Measurements from ENCODE around the gene PAPSS2. TPM values are rescaled to one million over a fixed set of nuclear protein-coding genes. Genes with fewer than 3 reads are reported as not detected.

Gene PAPSS2
- total RNA-seq, 1 experiment from 2014 or later, result 1.5 TPM

DNA sequence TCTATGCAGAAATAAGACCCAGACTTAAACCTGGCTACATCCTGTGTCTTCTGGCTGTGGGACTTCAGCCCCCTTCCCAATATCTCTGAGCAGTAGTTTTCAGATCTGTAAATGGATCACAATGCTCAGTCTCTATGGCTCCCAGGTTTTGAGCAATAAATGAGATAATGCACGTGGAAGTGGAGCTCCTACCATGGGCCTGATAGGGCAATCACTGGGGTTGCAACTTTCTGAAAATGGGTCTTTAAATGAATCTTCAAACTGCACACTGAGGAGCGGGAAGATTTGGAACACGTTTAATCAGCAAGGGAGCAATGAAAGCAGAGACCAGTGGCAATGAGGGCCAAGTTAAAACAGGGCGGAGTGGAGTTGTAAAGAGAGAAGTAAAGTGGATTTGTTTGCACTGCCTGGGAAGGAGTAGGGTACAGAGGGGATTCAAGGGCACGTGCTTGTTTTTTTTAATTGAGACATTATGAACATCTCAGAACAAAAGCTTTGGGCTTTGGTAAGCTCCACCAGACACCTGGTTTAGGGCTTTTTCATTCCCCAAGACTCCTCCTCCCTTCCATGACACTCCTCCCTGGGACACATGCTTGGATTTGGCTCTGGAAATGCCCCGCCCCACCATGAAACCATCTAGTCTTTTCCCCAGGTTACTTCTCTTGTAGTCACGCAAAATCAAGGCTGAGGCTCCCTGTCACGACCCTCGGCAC, 42.7 kb downstream of the PAPSS2 start:
- H3K27me3 ChIP-seq, result no peaks in the 10 kb centered on the region
- H3K4me1 ChIP-seq, result no peaks in the 10 kb centered on the region
- H3K36me3 ChIP-seq, result no peaks in the 10 kb centered on the region
- no peak for DNase-seq
- H3K9me3 ChIP-seq (replicated peaks), result no peaks in the 10 kb centered on the region
- H3K4me3 ChIP-seq, result no peak overlapping the region
- no peak overlapping the region for H3K27ac ChIP-seq

DNA sequence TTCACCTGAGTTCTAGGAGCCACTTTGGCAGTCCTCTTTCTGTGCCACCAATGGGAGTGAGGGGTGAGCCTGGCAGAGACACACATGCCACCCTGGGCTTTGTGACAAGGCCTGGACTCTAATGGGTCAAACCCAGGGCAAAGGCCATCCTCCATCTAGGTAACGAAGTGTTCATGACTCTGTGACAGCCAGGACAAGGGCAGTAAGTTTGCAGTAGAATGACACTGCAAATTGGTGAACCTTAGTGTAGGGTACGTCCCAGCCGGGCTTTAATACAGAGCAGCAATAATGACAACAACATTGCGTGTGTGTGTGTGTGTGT, 43.3 kb downstream of the PAPSS2 start:
- no peak for DNase-seq
- Histone ChIP-seq H3K4me3 (no peak overlapping the region), H3K27ac (no peak overlapping the region), H3K27me3 (no peaks in the 10 kb centered on the region), H3K4me1 (no peaks in the 10 kb centered on the region), H3K36me3 (no peaks in the 10 kb centered on the region), H3K9me3 (replicated peaks) (no peaks in the 10 kb centered on the region)

DNA sequence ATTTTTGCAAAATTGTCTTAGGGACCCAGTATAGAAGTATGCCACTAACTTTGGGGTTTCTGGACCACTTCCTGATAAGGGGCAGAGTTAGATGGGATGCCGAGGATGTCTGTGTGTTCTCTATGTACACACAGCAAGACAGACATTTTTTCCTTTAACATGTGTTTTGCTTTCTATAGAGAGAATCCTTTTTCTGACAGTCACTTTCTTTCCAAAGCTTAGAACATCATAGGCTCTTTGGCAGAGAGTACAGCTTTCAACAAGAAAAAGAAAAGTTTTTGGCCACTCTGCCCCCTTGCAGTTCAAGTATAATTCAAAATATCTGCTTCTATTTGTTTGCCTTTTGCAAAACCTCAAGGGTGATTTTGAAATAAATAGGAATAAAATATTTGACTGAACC, 44.1 kb downstream of the PAPSS2 start:
- H3K27me3 ChIP-seq, result no peaks in the 10 kb centered on the region
- no peak overlapping the region for H3K27ac ChIP-seq
- H3K9me3 ChIP-seq (replicated peaks), result no peaks in the 10 kb centered on the region
- H3K36me3 ChIP-seq, result no peaks in the 10 kb centered on the region
- DNase-seq, result no peak
- no peaks in the 10 kb centered on the region for H3K4me1 ChIP-seq
- no peak overlapping the region for H3K4me3 ChIP-seq

DNA sequence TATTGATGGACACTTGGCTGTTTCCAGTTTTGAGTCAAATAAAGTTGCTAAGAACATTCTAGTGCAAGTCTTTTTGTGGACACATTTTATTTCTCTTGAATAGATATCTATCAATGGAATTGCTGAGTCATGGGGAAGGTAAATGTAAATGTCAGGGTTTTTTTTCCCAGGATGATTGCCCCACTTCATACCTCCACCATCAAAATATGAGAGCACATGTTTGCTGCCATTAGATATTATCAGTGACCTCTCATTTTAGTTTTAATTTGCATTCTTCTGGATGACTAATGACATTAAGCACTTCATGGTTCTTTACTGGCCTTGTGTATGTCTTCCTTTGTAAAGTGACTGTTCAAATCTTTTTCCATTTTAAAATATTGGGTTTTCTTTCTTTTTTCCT, 45.7 kb downstream of the PAPSS2 start:
- Histone ChIP-seq H3K9me3 (replicated peaks) (no peaks in the 10 kb centered on the region), H3K4me1 (no peaks in the 10 kb centered on the region), H3K4me3 (no peak overlapping the region), H3K27me3 (no peaks in the 10 kb centered on the region), H3K36me3 (no peaks in the 10 kb centered on the region), H3K27ac (no peak overlapping the region)
- no peak for DNase-seq

DNA sequence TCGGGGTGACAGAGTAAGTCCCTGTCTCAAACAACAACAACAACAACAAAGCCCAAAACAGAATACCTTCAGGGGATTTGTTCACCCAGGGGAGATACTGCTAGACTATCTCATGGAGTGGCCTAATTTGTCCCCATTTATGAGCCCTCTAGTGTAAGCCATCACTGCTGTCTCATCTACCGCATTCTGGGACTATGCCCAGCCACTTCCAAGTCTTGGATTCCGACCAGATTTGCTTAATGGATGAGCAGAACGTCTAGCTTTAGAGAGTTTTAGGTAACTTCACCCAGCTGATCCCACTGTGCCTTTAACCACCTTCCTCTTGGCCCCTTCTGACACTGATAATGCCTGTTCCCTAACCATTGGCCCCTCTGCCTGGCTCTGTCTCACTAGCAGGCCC, 47.1 kb downstream of the PAPSS2 start:
- no peak for DNase-seq
- no peaks in the 10 kb centered on the region for H3K36me3 ChIP-seq
- no peak overlapping the region for H3K4me3 ChIP-seq
- H3K4me1 ChIP-seq, result no peaks in the 10 kb centered on the region
- H3K9me3 ChIP-seq (replicated peaks), result no peaks in the 10 kb centered on the region
- H3K27ac ChIP-seq, result no peak overlapping the region
- H3K27me3 ChIP-seq, result no peaks in the 10 kb centered on the region

DNA sequence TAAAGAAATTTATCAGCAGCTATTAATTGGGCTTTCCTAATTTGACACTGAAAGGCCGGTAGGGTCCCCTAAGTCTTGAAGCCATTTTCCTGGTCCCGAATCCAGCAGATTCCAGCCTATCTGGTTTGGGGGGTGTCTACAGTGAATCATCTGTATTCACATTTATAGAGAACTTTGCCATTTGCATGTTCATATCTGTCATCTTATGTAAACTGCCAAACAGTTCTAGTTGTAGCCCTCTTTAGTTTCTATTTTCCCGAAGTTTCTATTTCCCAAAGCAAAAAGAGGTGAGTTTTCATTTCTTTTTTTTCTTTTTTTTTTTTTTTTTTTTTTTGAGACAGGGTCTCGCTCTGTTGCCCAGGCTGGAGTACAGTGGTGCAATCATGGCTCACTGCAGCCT, 47.6 kb downstream of the PAPSS2 start:
- H3K4me3 ChIP-seq, result no peak overlapping the region
- DNase-seq, result no peak
- H3K27me3 ChIP-seq, result no peaks in the 10 kb centered on the region

DNA sequence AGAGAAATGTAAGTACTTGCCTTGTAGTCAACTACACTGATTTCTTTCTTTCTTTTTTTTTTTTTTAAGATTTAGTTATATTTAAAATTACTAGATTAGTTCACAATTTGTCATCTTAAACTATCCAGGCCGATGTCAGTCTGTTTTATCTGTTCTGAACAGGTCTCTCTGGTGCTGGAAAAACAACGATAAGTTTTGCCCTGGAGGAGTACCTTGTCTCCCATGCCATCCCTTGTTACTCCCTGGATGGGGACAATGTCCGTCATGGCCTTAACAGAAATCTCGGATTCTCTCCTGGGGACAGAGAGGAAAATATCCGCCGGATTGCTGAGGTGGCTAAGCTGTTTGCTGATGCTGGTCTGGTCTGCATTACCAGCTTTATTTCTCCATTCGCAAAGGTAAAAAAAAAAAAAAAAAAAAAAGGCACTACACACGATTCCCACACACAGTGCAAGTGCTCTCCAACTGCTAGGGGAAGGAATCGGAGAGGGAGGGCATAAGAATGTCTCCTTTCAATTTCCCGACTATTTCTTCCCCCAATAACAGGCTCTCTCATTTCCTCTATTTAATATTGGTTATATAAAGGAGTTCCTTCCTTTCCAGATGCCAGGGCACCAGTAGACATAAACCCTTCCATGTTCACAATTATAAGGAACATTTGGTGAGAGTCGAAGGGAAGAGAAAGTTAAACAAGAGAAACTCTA, 53.4 kb downstream of the PAPSS2 start:
- H3K36me3 ChIP-seq, result no peaks in the 10 kb centered on the region
- no peaks in the 10 kb centered on the region for H3K9me3 ChIP-seq (replicated peaks)

More for the DNA sequence above, 47.6 kb downstream of the PAPSS2 start:
- Histone ChIP-seq H3K36me3 (no peaks in the 10 kb centered on the region), H3K4me1 (no peaks in the 10 kb centered on the region), H3K27ac (no peak overlapping the region), H3K9me3 (replicated peaks) (no peaks in the 10 kb centered on the region)

DNA sequence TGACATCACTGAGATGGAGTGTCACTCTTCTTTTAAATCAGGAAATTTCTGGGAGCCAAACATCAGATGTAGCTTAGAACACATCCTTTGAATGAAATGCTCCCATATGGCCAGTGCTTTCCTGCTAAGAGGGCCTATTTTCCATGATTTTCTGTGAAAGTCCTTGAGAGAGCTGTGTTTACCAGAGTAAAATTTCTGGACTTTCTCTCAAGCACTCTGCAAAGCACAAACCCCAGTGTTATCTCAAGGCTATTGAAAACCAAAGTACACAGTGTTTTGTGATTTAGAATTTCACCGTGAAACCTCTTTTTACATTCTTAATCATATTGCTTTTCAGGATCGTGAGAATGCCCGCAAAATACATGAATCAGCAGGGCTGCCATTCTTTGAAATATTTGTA, 54.0 kb downstream of the PAPSS2 start:
- Histone ChIP-seq H3K36me3 (no peaks in the 10 kb centered on the region), H3K4me1 (no peaks in the 10 kb centered on the region)

More for the DNA sequence above, 53.4 kb downstream of the PAPSS2 start:
- Histone ChIP-seq H3K27ac (no peak overlapping the region), H3K4me1 (no peaks in the 10 kb centered on the region), H3K27me3 (no peaks in the 10 kb centered on the region), H3K4me3 (no peak overlapping the region)
- DNase-seq, result no peak

DNA sequence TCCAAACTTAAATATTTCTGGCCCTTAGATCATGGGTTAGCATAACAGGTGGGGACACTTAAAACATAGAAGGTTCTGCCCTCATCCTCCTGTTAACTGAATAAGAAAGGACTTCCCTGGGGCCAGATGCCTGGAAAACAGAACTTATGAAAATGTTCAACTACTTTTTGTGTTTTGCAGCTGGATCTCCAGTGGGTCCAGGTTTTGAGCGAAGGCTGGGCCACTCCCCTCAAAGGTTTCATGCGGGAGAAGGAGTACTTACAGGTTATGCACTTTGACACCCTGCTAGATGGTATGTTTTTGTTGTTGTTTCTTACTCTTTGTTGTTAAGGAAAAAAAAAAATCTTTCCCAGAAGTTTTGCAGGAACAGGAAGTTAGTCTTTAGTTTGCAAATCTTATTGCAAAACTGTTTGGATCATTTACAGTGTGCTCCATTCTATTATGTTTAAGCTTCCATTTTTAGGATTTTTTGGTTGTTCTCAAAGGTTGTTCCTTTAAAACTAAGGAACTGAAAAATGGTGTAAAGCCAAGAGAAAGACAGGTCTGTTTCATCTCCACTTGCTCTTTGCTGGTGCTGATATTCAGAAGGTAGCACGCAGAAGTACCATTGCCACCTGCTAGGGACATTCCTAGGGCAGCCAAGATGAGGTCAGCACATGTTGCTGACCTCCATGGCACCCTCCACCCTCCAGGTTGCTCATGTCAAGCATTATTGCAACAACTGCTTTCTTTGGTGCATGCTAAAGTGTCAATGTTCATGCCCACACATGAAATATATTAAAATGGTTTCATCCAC, 56.1 kb downstream of the PAPSS2 start:
- H3K9me3 ChIP-seq (replicated peaks), result no peaks in the 10 kb centered on the region
- DNase-seq, result no peak
- no peak overlapping the region for H3K27ac ChIP-seq
- H3K36me3 ChIP-seq, result no peaks in the 10 kb centered on the region
- H3K4me3 ChIP-seq, result no peak overlapping the region
- no peaks in the 10 kb centered on the region for H3K27me3 ChIP-seq
- H3K4me1 ChIP-seq, result no peaks in the 10 kb centered on the region

More for the DNA sequence above, 54.0 kb downstream of the PAPSS2 start:
- H3K9me3 ChIP-seq (replicated peaks), result no peaks in the 10 kb centered on the region
- no peak for DNase-seq
- H3K27ac ChIP-seq, result no peak overlapping the region
- H3K4me3 ChIP-seq, result no peak overlapping the region
- no peaks in the 10 kb centered on the region for H3K27me3 ChIP-seq

DNA sequence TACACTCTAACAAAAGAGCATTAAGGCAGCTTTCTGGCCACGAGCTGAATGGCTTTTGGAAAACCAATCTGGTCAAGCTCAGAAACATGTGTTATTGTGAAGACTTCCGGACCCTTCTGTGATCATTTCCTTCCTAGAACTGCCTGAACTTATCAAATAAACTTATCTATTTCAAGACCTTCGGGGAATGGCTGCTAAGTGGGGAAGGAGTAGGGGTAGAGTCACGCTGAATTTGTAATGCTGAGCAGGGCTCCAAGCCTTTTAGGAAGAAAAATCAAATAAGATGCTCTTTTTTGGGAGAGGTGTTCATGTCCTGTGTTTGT, 56.6 kb downstream of the PAPSS2 start:
- no peaks in the 10 kb centered on the region for H3K36me3 ChIP-seq
- no peak for DNase-seq
- no peaks in the 10 kb centered on the region for H3K9me3 ChIP-seq (replicated peaks)
- no peaks in the 10 kb centered on the region for H3K4me1 ChIP-seq
- H3K4me3 ChIP-seq, result no peak overlapping the region
- H3K27me3 ChIP-seq, result no peaks in the 10 kb centered on the region
- no peak overlapping the region for H3K27ac ChIP-seq

DNA sequence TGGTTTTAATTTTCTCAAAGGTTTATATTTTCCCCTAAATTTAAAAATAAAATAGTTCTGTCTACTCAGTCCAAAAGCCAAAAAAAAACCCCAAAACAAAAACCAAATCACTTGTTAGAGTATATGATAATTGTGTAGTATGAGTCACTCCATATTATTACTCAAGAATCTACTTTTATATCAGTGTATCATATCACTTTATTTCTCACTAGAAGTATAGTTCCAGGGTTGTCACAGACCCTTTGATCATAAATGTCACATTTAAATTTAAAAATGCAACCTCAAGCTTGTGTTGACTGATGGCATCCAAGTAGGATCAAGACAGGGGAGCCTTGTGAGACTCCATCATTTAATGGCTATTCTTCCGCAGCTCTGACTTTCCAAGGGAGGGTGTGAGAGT, 61.0 kb downstream of the PAPSS2 start:
- H3K27me3 ChIP-seq, result no peaks in the 10 kb centered on the region
- no peaks in the 10 kb centered on the region for H3K36me3 ChIP-seq
- no peaks in the 10 kb centered on the region for H3K9me3 ChIP-seq (replicated peaks)
- DNase-seq, result no peak
- no peak overlapping the region for H3K27ac ChIP-seq
- H3K4me1 ChIP-seq, result no peaks in the 10 kb centered on the region
- no peak overlapping the region for H3K4me3 ChIP-seq

DNA sequence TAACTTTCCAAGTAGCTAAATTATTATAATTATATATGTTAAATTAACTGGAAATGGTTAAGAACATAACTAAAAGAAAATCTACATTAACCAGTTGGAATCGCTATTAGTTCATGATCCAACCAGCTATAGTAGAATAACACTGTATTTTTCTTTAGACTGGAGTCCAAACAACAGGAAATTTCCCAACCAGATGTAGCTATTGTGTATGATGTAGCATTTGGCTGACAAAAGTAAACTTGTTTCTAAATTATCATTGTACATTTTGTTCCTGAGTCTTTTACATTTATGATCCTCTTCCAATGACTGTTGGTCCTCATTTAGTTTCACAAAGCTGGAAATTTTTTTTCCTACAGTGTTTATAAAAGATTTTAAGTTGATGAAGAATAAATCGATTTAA, 62.1 kb downstream of the PAPSS2 start:
- H3K4me3 ChIP-seq, result no peak overlapping the region
- H3K9me3 ChIP-seq (replicated peaks), result no peaks in the 10 kb centered on the region
- no peaks in the 10 kb centered on the region for H3K27me3 ChIP-seq
- no peak for DNase-seq
- H3K27ac ChIP-seq, result no peak overlapping the region
- no peaks in the 10 kb centered on the region for H3K36me3 ChIP-seq
- H3K4me1 ChIP-seq, result no peaks in the 10 kb centered on the region

DNA sequence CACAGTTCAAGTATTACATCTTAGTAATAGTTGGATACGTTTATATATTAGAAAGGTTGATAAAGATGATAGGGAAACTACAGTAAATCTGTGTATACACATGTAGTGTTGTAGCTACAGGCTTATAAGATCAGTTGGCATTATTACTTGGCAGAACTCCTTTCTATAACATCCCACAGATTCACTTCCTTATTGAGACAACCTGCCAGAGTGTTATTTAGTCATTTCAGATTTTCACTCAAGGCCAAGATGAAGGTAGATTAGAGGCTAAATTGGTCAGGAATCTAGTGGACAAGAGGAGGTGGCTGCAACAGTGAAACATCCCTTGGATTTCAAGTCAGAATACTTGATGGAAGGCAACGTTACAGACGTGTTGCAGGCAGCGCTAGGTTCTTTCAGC, 63.0 kb downstream of the PAPSS2 start:
- Histone ChIP-seq H3K4me3 (no peak overlapping the region), H3K9me3 (replicated peaks) (no peaks in the 10 kb centered on the region), H3K36me3 (no peaks in the 10 kb centered on the region), H3K4me1 (no peaks in the 10 kb centered on the region), H3K27ac (no peak overlapping the region), H3K27me3 (no peaks in the 10 kb centered on the region)
- DNase-seq, result no peak

DNA sequence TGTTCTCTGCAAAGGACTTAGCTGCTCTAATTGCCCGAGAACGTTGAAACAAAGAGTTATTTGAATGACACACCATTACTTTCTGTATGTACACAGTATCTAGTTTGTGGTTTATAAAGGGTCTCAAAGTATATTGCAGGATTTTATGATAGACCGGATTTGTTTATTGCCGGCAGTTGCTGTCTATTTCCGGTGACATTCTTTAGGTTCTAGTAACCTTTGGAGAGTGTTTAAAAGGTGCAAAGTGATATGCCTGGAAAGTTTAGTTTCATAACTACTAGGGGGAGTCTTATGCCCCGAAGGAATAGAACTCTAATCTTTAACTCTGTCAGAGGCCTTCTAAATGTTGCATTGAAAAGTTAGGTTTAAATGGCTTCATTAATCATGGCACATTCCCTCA, 63.8 kb downstream of the PAPSS2 start:
- Histone ChIP-seq H3K36me3 (no peaks in the 10 kb centered on the region), H3K27me3 (no peaks in the 10 kb centered on the region), H3K4me1 (no peaks in the 10 kb centered on the region), H3K27ac (no peak overlapping the region), H3K4me3 (no peak overlapping the region), H3K9me3 (replicated peaks) (no peaks in the 10 kb centered on the region)
- no peak for DNase-seq

DNA sequence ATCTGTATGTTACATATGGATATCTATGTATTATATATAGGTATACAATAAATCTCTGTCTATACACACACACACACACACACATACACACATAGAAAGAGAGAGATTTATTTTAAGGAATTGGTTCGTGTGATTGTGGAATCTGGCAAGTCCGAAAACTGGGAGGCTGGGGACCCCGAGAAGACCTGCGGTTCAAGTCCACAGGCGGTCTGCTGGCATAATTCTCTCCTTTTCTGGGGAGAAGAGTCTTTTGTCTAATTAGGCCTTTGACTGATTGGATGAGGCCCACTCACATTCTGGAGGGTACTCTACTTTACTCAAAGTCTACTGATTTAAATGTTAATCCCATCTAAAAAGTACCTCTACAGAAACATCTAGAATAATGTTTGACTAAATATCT, 65.1 kb downstream of the PAPSS2 start:
- Histone ChIP-seq H3K36me3 (no peaks in the 10 kb centered on the region), H3K4me1 (no peaks in the 10 kb centered on the region), H3K27me3 (no peaks in the 10 kb centered on the region), H3K9me3 (replicated peaks) (no peaks in the 10 kb centered on the region), H3K4me3 (no peak overlapping the region), H3K27ac (no peak overlapping the region)
- no peak for DNase-seq

All from SJCRH30 (cell line).